ENCODE data around the gene PERM1. TPM values are rescaled to one million over a fixed set of nuclear protein-coding genes. Genes with fewer than 3 reads are reported as not detected.

Gene PERM1
- total and polyA plus RNA-seq, 2 of the 8 experiments (the other 6 are each of a cell fraction or from before 2014, with no cell fraction given), result not detected

DNA sequence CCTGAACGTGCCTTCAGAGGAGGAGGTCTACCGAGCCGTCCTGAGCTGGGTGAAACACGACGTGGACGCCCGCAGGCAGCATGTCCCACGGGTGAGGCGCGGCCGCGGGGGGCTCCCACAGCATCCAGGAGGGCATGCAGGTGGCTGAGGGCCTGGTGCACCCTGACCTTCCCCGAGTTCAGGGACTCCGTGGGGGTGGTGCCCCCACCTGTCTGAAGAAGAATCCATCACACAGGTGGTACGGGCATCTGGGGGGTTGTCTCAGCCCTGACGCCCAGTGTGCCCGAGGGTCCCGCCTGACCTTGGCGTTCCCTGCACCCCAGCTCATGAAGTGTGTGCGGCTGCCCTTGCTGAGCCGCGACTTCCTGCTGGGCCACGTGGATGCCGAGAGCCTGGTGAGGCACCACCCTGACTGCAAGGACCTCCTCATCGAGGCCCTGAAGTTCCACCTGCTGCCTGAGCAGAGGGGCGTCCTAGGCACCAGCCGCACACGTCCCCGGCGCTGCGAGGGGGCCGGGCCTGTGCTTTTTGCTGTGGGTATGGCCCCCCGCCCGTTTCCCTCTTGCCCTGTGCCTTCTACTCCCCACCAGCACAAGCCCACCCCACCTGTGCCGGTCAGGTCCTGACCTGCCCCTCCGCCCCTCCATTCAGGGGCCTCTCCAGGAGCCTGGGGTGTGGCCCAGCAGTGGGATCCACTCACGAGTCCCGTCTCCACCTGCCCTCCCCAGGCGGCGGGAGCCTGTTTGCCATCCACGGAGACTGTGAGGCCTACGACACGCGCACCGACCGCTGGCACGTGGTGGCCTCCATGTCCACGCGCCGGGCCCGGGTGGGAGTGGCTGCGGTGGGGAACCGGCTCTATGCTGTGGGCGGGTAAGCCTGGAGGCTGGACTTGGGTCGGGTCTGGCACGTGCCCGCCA, 19.3 kb downstream of the PERM1 start (continued):
- TF ChIP-seq CHD7 (IDR thresholded peaks at IDR 0.05; ENCODE audit: insufficient replicate concordance, low read length) (no peak), TEAD4 (IDR thresholded peaks at IDR 0.05; ENCODE audit: low read depth, low read length) (no peak), NRF1 (IDR thresholded peaks at IDR 0.05; ENCODE audit: low read depth, low read length) (no peak), JUN (IDR thresholded peaks at IDR 0.05; ENCODE audit: low read depth, low read length) (no peak), CHD1 (IDR thresholded peaks at IDR 0.05; ENCODE audit: low read depth, low read length) (no peak)
